ENCODE measurements around the gene CELF4.

CELF4 gene

GRCh38 chr18:37317486-37317885, 248.1 kb downstream of the CELF4 start:
- DNase-seq (ENCODE audit: low read depth in 2 of 2): no peak

- DNase-seq (ENCODE audit: low read depth in 2 of 2): no peak
Measured at GRCh38 chr18:37316468-37316867, 249.1 kb downstream of the CELF4 start.

- DNase-seq (ENCODE audit: low read depth in 2 of 2): no peak
Measured at GRCh38 chr18:37315935-37316334, 249.7 kb downstream of the CELF4 start.

- no peak for DNase-seq (ENCODE audit: low read depth in 2 of 2)
Measured at GRCh38 chr18:37314534-37314933, 251.1 kb downstream of the CELF4 start.

GRCh38 chr18:37313624-37314023, 252.0 kb downstream of the CELF4 start:
- no peak for DNase-seq (ENCODE audit: low read depth in 2 of 2)

GRCh38 chr18:37309861-37310260, 255.7 kb downstream of the CELF4 start:
- DNase-seq (ENCODE audit: low read depth in 2 of 2): no peak

- no peak for DNase-seq (ENCODE audit: low read depth in 2 of 2)
Measured at GRCh38 chr18:37309059-37309458, 256.5 kb downstream of the CELF4 start.

GRCh38 chr18:37307181-37307580, 258.4 kb downstream of the CELF4 start:
- no peak for DNase-seq (ENCODE audit: low read depth in 2 of 2)

- DNase-seq (ENCODE audit: low read depth in 2 of 2): no peak
Measured at GRCh38 chr18:37306432-37306831, 259.2 kb downstream of the CELF4 start.

GRCh38 chr18:37305066-37305465, 260.5 kb downstream of the CELF4 start:
- DNase-seq (ENCODE audit: low read depth in 2 of 2): no peak

- DNase-seq (ENCODE audit: low read depth in 2 of 2): no peak
Measured at GRCh38 chr18:37304012-37304680, 261.5 kb downstream of the CELF4 start.

GRCh38 chr18:37303009-37303408, 262.6 kb downstream of the CELF4 start:
- no peak for DNase-seq (ENCODE audit: low read depth in 2 of 2)

- DNase-seq (ENCODE audit: low read depth in 2 of 2): no peak
Measured at GRCh38 chr18:37302519-37302918, 263.1 kb downstream of the CELF4 start.

- DNase-seq (ENCODE audit: low read depth in 2 of 2): no peak
Measured at GRCh38 chr18:37299471-37300304, 265.9 kb downstream of the CELF4 start.

- DNase-seq (ENCODE audit: low read depth in 2 of 2): no peak
Measured at GRCh38 chr18:37298816-37299215, 266.8 kb downstream of the CELF4 start.

- no peak for DNase-seq (ENCODE audit: low read depth in 2 of 2)
Measured at GRCh38 chr18:37297106-37297505, 268.5 kb downstream of the CELF4 start.

GRCh38 chr18:37294951-37295350, 270.6 kb downstream of the CELF4 start:
- no peak for DNase-seq (ENCODE audit: low read depth in 2 of 2)

GRCh38 chr18:37293359-37293758, 272.2 kb downstream of the CELF4 start:
- DNase-seq (ENCODE audit: low read depth in 2 of 2): no peak

GRCh38 chr18:37289423-37289822, 276.2 kb downstream of the CELF4 start:
- no peak for DNase-seq (ENCODE audit: low read depth in 2 of 2)

GRCh38 chr18:37287601-37288000, 278.0 kb downstream of the CELF4 start:
- no peak for DNase-seq (ENCODE audit: low read depth in 2 of 2)

- DNase-seq (ENCODE audit: low read depth in 2 of 2): no peak
Measured at GRCh38 chr18:37286801-37287200, 278.8 kb downstream of the CELF4 start.

GRCh38 chr18:37285825-37286224, 279.8 kb downstream of the CELF4 start:
- DNase-seq (ENCODE audit: low read depth in 2 of 2): no peak

GRCh38 chr18:37284260-37284659, 281.3 kb downstream of the CELF4 start:
- DNase-seq (ENCODE audit: low read depth in 2 of 2): no peak
